GM12873 (cell line): ENCODE data around the gene MDC1.

ENCODE experiments used
- CTCF ChIP-seq: IDR thresholded peaks from 2 replicates; pipeline ENCODE4 v1.5.1; 2012; ENCODE audit warnings: low read depth, mild to moderate bottlenecking, moderate library complexity, low read length, control low read depth; ENCODE audit not compliant: insufficient read depth; ENCODE audit errors: missing control alignments

Gene MDC1

GRCh38 chr6:30741063-30741779 is 24.1 kb upstream of the MDC1 start:
- no peak for TF ChIP-seq CTCF

- TF ChIP-seq CTCF: no peak
These were observed 23.4 kb upstream of the MDC1 start for GRCh38 chr6:30740540-30740870.

- no peak for TF ChIP-seq CTCF
These were observed 21.5 kb upstream of the MDC1 start for GRCh38 chr6:30738532-30738931.

GRCh38 chr6:30735668-30736314 is 18.7 kb upstream of the MDC1 start:
- TF ChIP-seq CTCF: no peak

GRCh38 chr6:30732237-30732943 is 15.3 kb upstream of the MDC1 start:
- no peak for TF ChIP-seq CTCF

- peak; percentile 89 for TF ChIP-seq CTCF
These were observed 13.7 kb upstream of the MDC1 start for GRCh38 chr6:30730601-30731435.
